Activated CD4-positive, alpha-beta T cell treated with anti-CD3 and anti-CD28 coated beads, Interleukin-2, amount 10 ng/mL, durations not matched to agents 24 days and 14 days (primary cell): ENCODE results near the gene ASNSD1. TPM values are rescaled to one million over a fixed set of nuclear protein-coding genes. Genes with fewer than 3 reads are reported as not detected.

Source experiments
- DNase-seq: peaks from one replicate; pipeline ENCODE4 v3.0.0; 2022
- H3K27ac Mint-ChIP-seq: one replicate; pipeline ENCODE4 v1.8.0; 2022; ENCODE audit warnings: mild to moderate bottlenecking, mixed read lengths
- H3K27me3 Mint-ChIP-seq: one replicate; pipeline ENCODE4 v1.8.0; 2022; ENCODE audit warnings: mixed read lengths
- H3K36me3 Mint-ChIP-seq: one replicate; pipeline ENCODE4 v1.8.0; 2022; ENCODE audit warnings: low read depth, mild to moderate bottlenecking, mixed read lengths
- H3K4me1 Mint-ChIP-seq: one replicate; pipeline ENCODE4 v1.8.0; 2021; ENCODE audit warnings: mixed read lengths
- H3K4me3 Mint-ChIP-seq: one replicate; pipeline ENCODE4 v1.8.0; 2022; ENCODE audit warnings: mild to moderate bottlenecking, moderate library complexity, mixed read lengths
- H3K9me3 Mint-ChIP-seq: one replicate; pipeline ENCODE4 v1.8.0; 2021; ENCODE audit warnings: mixed read lengths
- intact Hi-C: fragments of 100-400 bp; cut with micrococcal nuclease; formaldehyde crosslinking; loops from one replicate; pipeline ENCODE4 v1.15.1; 2023
- total RNA-seq: library from RNA; stranded (reverse); gene quantifications from 2 replicates; pipeline ENCODE4 v1.2.3, GENCODE V29; 2022

Gene ASNSD1
- total RNA-seq: 59.7 and 63.7 TPM in 2 replicates

DNA sequence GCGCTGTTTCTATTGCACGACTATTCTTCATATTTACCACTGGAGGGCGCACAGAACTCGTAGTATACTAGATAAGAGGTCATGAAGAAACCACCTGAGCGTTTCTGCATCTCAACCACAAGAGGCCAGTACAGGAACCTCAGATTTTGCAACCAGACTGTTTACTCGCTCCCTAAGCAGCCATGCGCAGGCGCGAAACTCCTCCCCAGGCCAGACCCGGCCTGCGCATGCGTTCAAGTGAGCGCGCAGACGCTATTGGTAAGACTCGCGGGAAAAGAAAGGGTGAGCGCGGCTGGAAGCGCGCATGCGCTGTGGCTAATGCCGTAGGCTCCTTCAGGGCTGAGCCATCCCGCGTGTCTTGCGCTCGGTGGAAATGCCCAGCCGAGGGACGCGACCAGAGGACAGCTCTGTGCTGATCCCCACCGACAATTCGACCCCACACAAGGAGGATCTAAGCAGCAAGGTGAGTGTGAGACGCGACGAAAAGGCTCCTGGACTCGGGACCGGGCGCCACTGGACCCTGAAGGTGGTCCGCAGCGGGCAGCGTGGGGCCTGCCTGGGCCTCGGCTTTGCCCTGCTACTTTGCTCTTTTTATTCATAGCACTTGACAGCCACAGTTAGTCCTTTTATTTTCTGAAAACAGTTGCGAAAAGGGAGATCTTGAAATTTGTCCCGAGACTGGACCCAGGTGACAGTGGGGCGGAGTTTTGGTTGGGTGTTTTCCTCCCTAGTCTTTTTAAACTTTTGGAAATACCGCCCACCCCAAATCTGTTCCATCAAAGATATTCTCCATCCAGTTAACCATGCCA, at the start of gene ASNSD1:
Gene ASNSD1 (plus strand): TSS at position 312 of the 809 bp plus-strand sequence. CDS start 4,674 bp downstream, outside the sequence.
- peak; percentile 100 for DNase-seq
- Mint-ChIP-seq H3K27ac (no peak within 1 kb of the TSS), H3K27me3 (no peaks in the 10 kb centered on the region), H3K9me3 (no peaks in the 10 kb centered on the region), H3K4me1 (peaks cover 42% of the 10 kb centered on the region), H3K36me3 (peaks cover 21% of the 10 kb centered on the region), H3K4me3 (no peak within 1 kb of the TSS)
- intact Hi-C loops: loop anchor here (1.0 to 5.0 kb wide), 9 partner anchors 13 to 1361 kb away; partner anchors contain the start of genes ANKAR, HIBCH, ORMDL1 and OSGEPL1

DNA sequence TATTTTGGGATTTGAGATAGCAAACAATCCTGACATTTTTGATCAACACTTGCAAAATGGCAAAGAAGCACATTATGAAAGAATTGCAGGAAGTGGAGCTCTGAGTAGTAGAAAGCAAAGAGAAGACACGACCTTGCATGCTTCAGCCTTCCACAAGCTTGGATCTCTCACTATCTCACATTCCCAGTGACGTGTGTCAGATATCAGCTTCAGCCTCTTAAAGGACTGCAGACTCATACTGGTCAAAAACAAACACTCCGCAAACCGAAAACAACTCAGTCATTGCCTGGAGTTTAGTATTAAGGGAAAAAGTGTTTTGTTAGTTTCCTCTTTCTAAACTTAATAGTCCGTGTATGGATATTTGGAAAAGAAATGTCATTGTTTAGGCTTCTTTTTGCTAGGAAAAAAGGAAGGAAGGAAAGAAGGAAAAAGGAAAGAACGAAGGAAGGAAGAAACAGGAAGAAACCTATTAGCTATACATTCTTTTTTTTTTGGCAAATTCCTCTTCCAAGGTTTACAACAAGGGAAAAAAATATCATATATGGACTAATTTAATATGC, 48.1 kb upstream of the ASNSD1 start:
- no peaks in the 10 kb centered on the region for H3K36me3 Mint-ChIP-seq
- H3K4me1 Mint-ChIP-seq: peaks cover 3% of the 10 kb centered on the region
- no peak for DNase-seq
- no peaks in the 10 kb centered on the region for H3K9me3 Mint-ChIP-seq
- no peaks in the 10 kb centered on the region for H3K27me3 Mint-ChIP-seq
- H3K27ac Mint-ChIP-seq: no peak overlapping the region
- intact Hi-C loops: no loop called here
- H3K4me3 Mint-ChIP-seq: no peak overlapping the region

DNA sequence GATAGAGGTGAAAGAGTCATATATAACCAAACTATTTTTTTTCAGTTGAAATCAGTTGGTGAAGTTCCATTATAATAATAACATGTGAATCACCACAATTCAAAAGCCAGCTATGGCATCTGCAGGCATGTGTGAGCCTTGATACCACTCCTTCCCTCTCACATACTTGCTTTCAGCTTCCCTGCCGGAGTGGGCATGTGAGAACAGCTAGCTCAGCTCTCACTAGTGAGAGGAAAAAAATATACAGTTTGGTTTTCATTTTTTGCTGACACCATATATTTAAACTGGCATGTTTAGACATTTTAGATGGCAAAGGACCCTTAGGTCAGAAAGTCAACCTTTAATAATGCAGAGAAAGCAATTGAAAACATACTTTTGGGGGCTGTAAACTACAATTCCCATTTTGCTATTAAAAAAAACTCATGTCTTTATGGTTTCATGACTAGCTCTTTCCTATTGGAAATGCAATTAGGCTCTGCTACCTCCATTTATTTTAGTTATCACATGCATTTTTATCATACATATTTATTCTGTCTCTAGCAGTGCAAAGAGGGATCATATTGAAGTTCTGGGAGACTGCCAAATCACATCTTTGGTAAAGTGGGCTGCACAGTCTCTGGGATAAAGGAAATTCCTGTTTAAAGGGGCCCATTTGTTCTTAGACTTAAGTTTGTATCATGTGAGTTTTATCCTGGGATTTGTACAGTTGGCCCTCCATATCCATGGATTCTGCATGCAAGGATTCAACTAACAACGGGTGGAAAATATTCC, 47.4 kb upstream of the ASNSD1 start:
- H3K27ac Mint-ChIP-seq: no peak overlapping the region
- no peak overlapping the region for H3K4me3 Mint-ChIP-seq
- no peaks in the 10 kb centered on the region for H3K9me3 Mint-ChIP-seq
- H3K36me3 Mint-ChIP-seq: no peaks in the 10 kb centered on the region
- peaks cover 3% of the 10 kb centered on the region for H3K4me1 Mint-ChIP-seq
- intact Hi-C loops: no loop called here
- no peak for DNase-seq
- no peaks in the 10 kb centered on the region for H3K27me3 Mint-ChIP-seq

DNA sequence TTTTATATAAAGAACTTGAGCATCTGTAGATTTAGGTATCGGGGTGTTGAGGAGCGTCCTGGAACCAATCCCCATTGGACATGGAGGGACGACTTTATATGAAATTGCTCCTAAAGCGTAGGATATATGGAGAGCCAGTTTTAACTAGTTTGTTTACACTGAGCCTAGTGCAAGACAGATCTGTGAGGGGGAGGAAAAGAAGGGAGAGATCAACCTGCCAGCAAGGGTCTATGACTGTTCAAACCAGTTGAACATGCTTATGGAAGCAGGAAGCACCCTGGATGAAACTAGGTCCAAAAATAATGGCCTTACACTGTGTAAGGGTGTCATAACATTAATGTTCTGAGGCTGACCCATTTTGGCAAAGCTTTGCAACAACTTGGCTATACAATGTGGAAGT, 46.7 kb upstream of the ASNSD1 start:
- H3K27me3 Mint-ChIP-seq: no peaks in the 10 kb centered on the region
- peaks cover 3% of the 10 kb centered on the region for H3K4me1 Mint-ChIP-seq
- H3K27ac Mint-ChIP-seq: no peak overlapping the region
- H3K9me3 Mint-ChIP-seq: no peaks in the 10 kb centered on the region
- no peaks in the 10 kb centered on the region for H3K36me3 Mint-ChIP-seq
- intact Hi-C loops: no loop called here
- DNase-seq: no peak
- H3K4me3 Mint-ChIP-seq: no peak overlapping the region

DNA sequence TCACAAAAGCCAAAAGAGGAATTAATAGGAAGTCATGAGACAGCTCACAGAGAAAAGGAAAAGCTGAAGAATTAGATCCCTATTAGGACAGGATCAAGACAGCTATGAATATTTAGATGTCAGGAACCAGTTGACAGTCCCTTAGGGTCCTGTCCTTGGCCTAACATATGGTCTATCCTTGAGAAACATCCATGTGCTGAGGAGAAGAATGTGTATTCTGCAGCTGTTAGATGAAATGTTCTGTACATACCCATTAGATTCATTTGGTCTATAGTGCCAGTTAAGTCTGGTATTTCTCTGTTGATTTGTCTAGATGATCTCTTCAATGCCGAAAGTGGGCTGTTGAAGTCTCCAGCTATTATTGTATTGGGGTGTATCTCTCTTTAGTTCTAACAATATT, 43.1 kb upstream of the ASNSD1 start:
- Mint-ChIP-seq H3K27me3 (no peaks in the 10 kb centered on the region), H3K4me3 (no peak overlapping the region), H3K27ac (no peak overlapping the region), H3K9me3 (no peaks in the 10 kb centered on the region), H3K36me3 (no peaks in the 10 kb centered on the region), H3K4me1 (peaks cover 1% of the 10 kb centered on the region)
- intact Hi-C loops: no loop called here
- no peak for DNase-seq

DNA sequence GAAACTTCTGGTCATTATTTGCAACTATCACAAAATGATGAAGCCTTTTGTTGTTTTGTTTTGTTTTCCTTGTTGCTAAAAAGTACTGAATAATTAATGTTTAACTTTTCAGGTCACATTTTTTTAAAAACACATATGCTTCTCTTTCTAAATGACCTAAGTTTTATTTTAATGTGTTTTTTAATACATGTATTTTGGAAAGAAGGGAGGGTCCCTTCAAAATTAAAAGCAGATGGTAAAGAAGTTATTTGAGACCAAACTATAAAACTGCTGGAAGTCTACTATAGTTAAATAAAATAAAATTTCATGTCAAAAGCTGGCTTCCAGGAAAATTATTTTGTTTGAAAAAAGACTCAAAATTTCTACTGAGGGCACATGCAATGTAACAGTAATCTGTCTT, 39.5 kb upstream of the ASNSD1 start:
- Mint-ChIP-seq H3K9me3 (no peaks in the 10 kb centered on the region), H3K36me3 (no peaks in the 10 kb centered on the region), H3K27me3 (no peaks in the 10 kb centered on the region), H3K4me3 (no peak overlapping the region), H3K27ac (no peak overlapping the region), H3K4me1 (no peaks in the 10 kb centered on the region)
- intact Hi-C loops: no loop called here
- no peak for DNase-seq

DNA sequence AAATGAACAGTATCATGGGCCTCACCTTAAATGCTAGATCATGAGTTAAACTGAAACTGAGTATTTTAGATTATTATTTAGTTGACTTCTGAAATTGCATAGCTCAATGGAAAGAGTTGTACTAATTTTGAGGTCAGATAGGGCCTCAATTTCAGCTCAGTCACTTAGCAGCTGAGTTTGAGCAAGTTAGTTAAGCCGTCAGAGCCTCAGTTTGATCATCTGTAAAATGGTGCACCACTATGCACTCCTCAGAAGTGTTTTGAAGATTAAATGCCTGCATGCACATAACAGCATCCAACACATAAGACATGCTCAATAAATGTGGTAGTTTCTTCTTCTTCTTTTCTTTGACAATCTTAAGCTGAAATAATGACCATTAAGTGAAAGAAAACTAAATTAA, 38.2 kb upstream of the ASNSD1 start:
- Mint-ChIP-seq H3K4me1 (no peaks in the 10 kb centered on the region), H3K9me3 (no peaks in the 10 kb centered on the region), H3K27me3 (no peaks in the 10 kb centered on the region), H3K36me3 (no peaks in the 10 kb centered on the region), H3K4me3 (no peak overlapping the region), H3K27ac (no peak overlapping the region)
- DNase-seq: no peak
- intact Hi-C loops: no loop called here

DNA sequence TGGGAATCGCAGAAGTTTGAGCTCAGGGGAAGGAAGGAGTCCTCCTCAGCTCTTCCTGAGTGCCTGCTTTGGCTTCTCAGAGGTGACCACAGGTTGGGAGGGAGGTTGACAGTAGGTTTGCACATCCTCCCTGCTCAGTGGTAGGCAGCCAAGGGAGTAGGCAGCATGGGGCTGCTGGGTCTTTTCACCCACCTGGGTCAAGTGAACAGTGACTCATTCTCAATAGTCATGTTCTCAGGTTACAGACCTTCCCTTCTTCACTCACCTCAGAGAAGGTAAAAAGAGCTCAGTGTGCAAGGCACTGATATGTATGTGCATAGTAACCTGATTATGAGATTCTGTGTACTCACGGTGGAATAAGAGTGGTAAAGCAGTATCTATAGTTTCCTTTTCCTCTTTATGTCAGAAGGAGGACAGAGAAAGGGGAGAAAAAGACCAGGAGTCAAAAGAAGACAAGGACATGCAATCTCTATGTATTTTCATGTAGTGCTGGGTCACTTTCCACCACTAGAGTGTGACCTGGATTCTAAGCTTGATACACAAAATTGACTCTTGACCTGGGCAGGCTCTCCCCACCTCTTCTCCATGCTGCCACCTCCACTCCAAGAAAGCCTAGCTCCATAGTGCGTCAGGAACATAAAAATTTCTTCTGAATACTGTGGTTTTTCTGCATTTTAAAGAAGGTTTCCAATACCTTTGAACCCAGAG, 36.5 kb upstream of the ASNSD1 start:
- H3K27me3 Mint-ChIP-seq: no peaks in the 10 kb centered on the region
- H3K4me1 Mint-ChIP-seq: no peaks in the 10 kb centered on the region
- no peak for DNase-seq
- H3K36me3 Mint-ChIP-seq: no peaks in the 10 kb centered on the region
- intact Hi-C loops: no loop called here
- no peak overlapping the region for H3K27ac Mint-ChIP-seq
- H3K4me3 Mint-ChIP-seq: no peak overlapping the region
- H3K9me3 Mint-ChIP-seq: no peaks in the 10 kb centered on the region

DNA sequence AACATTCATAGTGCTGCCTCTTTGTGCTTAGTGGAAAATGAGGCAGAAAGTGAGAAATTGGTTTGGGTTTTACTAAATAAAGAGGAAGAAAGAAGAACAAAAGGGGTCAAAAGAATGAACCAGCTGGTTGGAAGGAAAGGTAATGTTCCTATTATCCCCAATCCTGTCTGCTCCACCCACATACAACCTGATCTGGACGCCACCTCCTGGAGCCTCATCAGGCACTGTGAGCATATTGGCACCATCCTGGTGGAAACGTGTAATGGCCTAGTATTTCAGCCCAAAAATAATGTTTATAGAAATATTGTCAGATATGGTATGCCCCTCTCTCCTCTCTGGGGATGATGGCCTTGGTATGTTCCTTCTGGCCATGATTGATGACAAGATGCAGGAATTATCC, 35.6 kb upstream of the ASNSD1 start:
- DNase-seq: no peak
- no peaks in the 10 kb centered on the region for H3K9me3 Mint-ChIP-seq
- no peak overlapping the region for H3K27ac Mint-ChIP-seq
- H3K27me3 Mint-ChIP-seq: no peaks in the 10 kb centered on the region
- intact Hi-C loops: no loop called here
- H3K4me3 Mint-ChIP-seq: no peak overlapping the region
- H3K4me1 Mint-ChIP-seq: no peaks in the 10 kb centered on the region
- no peaks in the 10 kb centered on the region for H3K36me3 Mint-ChIP-seq

DNA sequence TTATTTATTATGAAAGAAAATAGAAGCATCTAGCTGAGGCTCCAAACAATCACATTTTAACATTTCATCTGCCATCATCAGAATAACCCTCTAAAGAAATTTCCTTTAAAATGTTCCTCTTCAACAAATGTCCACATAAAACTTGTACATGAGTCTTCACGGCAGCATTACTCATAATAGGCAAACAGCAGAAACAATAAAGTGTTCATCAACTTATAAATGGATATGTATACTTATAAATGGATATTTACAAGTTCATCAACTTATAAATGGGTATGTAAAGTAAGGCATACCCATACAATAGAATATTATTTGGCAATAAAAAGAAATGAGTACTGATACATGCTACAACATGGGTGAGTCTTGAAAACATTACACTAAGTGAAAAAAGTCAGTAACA, 33.5 kb upstream of the ASNSD1 start:
- Mint-ChIP-seq H3K36me3 (no peaks in the 10 kb centered on the region), H3K4me3 (no peak overlapping the region), H3K27me3 (no peaks in the 10 kb centered on the region), H3K9me3 (no peaks in the 10 kb centered on the region), H3K4me1 (no peaks in the 10 kb centered on the region), H3K27ac (no peak overlapping the region)
- no peak for DNase-seq
- intact Hi-C loops: no loop called here

DNA sequence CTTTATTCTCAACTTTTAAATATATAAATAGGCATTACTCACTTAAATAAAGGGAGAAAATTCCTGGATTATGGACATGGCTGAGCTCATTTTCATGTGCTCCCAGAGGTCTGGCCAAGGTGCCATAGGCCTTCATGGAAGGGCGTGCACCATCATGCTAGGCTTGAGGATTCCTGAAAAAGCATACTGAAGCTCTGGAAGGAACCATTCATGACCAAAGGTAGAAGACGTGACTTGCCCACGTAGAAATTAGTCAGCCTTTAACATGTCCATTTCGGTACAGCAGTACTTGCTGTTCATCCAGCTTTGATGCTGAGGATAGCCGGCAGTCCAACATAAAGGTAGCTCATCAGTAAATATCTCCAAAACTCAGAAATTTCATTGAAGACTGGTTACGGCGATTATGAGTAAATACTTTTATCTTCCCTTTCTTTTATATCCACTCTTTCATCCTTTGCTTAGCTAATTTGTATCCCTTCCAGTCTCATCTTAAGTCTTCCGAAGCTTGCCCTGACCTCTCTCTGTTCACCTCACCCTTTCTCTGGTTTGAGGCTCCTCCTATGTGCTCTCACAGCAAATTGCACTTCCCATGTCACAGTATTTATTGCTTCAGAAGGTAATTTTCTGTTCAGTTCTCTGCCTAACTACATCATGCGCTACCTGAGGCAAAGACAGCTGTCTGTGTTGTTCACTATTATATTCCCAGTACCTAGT, 32.3 kb upstream of the ASNSD1 start:
- Mint-ChIP-seq H3K27me3 (no peaks in the 10 kb centered on the region), H3K4me1 (no peaks in the 10 kb centered on the region), H3K36me3 (no peaks in the 10 kb centered on the region), H3K9me3 (no peaks in the 10 kb centered on the region), H3K27ac (no peak overlapping the region), H3K4me3 (no peak overlapping the region)
- intact Hi-C loops: no loop called here
- DNase-seq: no peak

DNA sequence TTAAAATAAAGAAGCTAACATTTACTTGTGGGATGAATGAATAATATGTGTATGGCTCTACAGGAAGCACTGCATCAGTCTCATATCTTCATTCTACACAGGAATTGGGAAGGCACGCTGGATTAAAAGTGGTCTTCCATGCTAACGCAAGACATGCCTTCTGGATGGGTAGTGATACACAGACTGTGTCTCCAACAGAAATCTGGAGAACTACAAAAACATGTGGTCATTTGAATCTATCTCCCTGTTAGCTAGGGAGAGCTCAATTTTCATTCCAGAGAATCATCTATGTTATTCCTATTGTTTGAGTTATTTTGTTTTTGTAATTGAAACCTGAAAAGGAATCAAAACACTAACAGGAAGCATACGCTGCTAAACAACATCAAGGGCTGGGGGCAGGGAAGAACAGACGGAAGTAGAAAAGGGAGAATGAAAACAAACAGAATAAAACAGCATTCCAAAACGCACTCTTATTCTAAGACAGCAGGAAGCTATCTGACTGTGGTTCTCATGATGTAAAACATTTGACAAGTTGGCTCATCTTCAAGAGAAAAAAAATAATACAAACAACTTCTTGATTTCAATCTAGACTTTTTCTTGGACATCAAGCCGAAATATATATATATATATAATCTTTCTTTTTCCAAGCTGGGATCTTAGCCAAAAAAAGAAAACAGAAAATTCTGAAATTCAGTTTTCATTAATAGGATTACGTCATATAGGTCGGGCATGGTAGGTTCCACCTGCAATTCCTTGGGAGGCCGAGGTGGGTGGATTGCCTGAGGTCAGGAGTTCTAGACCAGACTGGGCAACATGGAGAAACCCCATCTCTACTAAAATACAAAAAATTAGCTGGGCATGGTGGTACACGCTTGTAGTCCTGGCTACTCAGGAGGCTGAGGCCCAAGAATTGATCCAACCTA, 31.5 kb upstream of the ASNSD1 start:
- H3K36me3 Mint-ChIP-seq: no peaks in the 10 kb centered on the region
- no peaks in the 10 kb centered on the region for H3K4me1 Mint-ChIP-seq
- H3K4me3 Mint-ChIP-seq: no peak overlapping the region
- DNase-seq: no peak
- H3K9me3 Mint-ChIP-seq: no peaks in the 10 kb centered on the region
- no peak overlapping the region for H3K27ac Mint-ChIP-seq
- peaks cover 2% of the 10 kb centered on the region for H3K27me3 Mint-ChIP-seq
- intact Hi-C loops: no loop called here
